Right ventricle myocardium inferior (tissue), 1 donor: ENCODE measurements around the gene NFIC. TPM values are rescaled to one million over a fixed set of nuclear protein-coding genes. Genes with fewer than 3 reads are reported as not detected.

Source experiments
- ATAC-seq: fragments of 200-7000 bp; cut with Tn5 transposase; one replicate; pipeline ENCODE4 v1.9.1; 2020; ENCODE audit warnings: mild to moderate bottlenecking, moderate library complexity
- DNase-seq: peaks from one replicate; pipeline ENCODE4 v3.0.0; 2021; ENCODE audit errors: missing footprints
- intact Hi-C: fragments of 100-400 bp; cut with DNase I; formaldehyde crosslinking; loops from one replicate; pipeline ENCODE4 v1.11.0; 2022
- total RNA-seq: library from RNA; stranded (reverse); fragmentation: NEBNext Ultra II Directional; extraction: Animal tissue kit (Norgen Biotek cat#: 25700); gene quantifications from one replicate; pipeline ENCODE4 v1.2.1, GENCODE V29; 2021
- donor health status: DM: no; HTN: yes; CAD: no; lungs with severe emphysema.

Gene NFIC
- total RNA-seq, 1 donor from 2014 or later, result 164 TPM

- intact Hi-C loops, result no loop called here
- DNase-seq (no peak), ATAC-seq (no peak)
Observed at GRCh38 chr19:3353493-3353892, 12.9 kb upstream of the NFIC start.

- no peak for ATAC-seq
- DNase-seq, result no peak
- intact Hi-C loops, result no loop called here
Observed at GRCh38 chr19:3356805-3357204, 9.6 kb upstream of the NFIC start.

- DNase-seq (peak; percentile 61), ATAC-seq (no peak)
- intact Hi-C loops, result no loop called here
Observed at GRCh38 chr19:3357271-3357991, 9.0 kb upstream of the NFIC start.

- intact Hi-C loops, result no loop called here
- ATAC-seq, result no peak
- DNase-seq, result peak; percentile 42
Observed at GRCh38 chr19:3357992-3358688, 8.2 kb upstream of the NFIC start.

- DNase-seq, result no peak
- intact Hi-C loops, result loop anchor here (1.0 kb wide), 1 partner anchor 46 kb away; no protein-coding TSS in a partner anchor
- ATAC-seq, result no peak
Observed at GRCh38 chr19:3358689-3359014, 7.7 kb upstream of the NFIC start.

- intact Hi-C loops, result loop anchor here (1.0 kb wide), 1 partner anchor 45 kb away; no protein-coding TSS in a partner anchor
Observed at GRCh38 chr19:3359015-3359918, 7.1 kb upstream of the NFIC start.

GRCh38 chr19:3359919-3360420 is 6.4 kb upstream of the NFIC start:
- ATAC-seq, result no peak
- DNase-seq, result peak; percentile 64
- intact Hi-C loops, result loop anchor here (1.0 to 5.0 kb wide), 3 partner anchors 23 to 44 kb away; no protein-coding TSS in a partner anchor

More at GRCh38 chr19:3359015-3359918, 7.1 kb upstream of the NFIC start:
- ATAC-seq (peak; percentile 43), DNase-seq (peak; percentile 88)

- peak; percentile 90 for DNase-seq
- ATAC-seq, result peak; percentile 70
- intact Hi-C loops, result loop anchor here (2.0 to 5.0 kb wide), 2 partner anchors 24 to 33 kb away; no protein-coding TSS in a partner anchor
Observed at GRCh38 chr19:3360421-3361383, 5.7 kb upstream of the NFIC start.

GRCh38 chr19:3361384-3362216 is 4.8 kb upstream of the NFIC start:
- intact Hi-C loops, result loop anchor here (2.0 to 5.0 kb wide), 2 partner anchors 25 to 34 kb away; no protein-coding TSS in a partner anchor
- ATAC-seq, result no peak

GRCh38 chr19:3362217-3362906 is 4.0 kb upstream of the NFIC start:
- intact Hi-C loops, result loop anchor here (5.0 kb wide), 1 partner anchor 35 kb away; no protein-coding TSS in a partner anchor
- DNase-seq, result peak; percentile 22
- no peak for ATAC-seq

More at GRCh38 chr19:3361384-3362216, 4.8 kb upstream of the NFIC start:
- peak; percentile 48 for DNase-seq

- no peak for ATAC-seq
- DNase-seq, result peak; percentile 60
- intact Hi-C loops, result loop anchor here (5.0 kb wide), 1 partner anchor 37 kb away; no protein-coding TSS in a partner anchor
Observed at GRCh38 chr19:3363841-3364500, 2.4 kb upstream of the NFIC start.

- DNase-seq (no peak), ATAC-seq (no peak)
- intact Hi-C loops, result loop anchor here (5.0 kb wide), 1 partner anchor 37 kb away; no protein-coding TSS in a partner anchor
Observed at GRCh38 chr19:3364501-3364858, 1.9 kb upstream of the NFIC start.

GRCh38 chr19:3365093-3365835 is 1.1 kb upstream of the NFIC start:
- intact Hi-C loops, result no loop called here
- DNase-seq, result peak; percentile 72
- no peak for ATAC-seq

GRCh38 chr19:3366753-3367627 is 607 bp downstream of the NFIC start:
- intact Hi-C loops, result loop anchor here (2.0 kb wide), 2 partner anchors 42 to 62 kb away; no protein-coding TSS in a partner anchor
- ATAC-seq (peak; percentile 40), DNase-seq (peak; percentile 78)
